Right lobe of liver (tissue), 6 donors: ENCODE data around the gene CST8. TPM values are rescaled to one million over a fixed set of nuclear protein-coding genes. Genes with fewer than 3 reads are reported as not detected.

Source experiments
- ATAC-seq, 4 donors: fragments of 200-7000 bp; cut with Tn5 transposase; one replicate each; pipeline ENCODE4 v1.9.1; 2020; ENCODE audit warnings: mild to moderate bottlenecking in 4 of 4, moderate library complexity in 4 of 4
- DNase-seq, 3 donors: peaks; one replicate each; pipeline ENCODE4 v3.0.0-alpha.2; 2020
- H3K27ac ChIP-seq, 3 donors: fragments of 200-600 bp; one replicate each; pipeline ENCODE4 v1.8.0; 2022
- H3K27me3 ChIP-seq, 2 donors: fragments of 200-600 bp; one replicate each; pipeline ENCODE4 v1.8.0; 2022
- H3K36me3 ChIP-seq, 4 donors: fragments of 200-600 bp; sonication (generic) in 1 of 4; one replicate each; pipeline versions ENCODE4 v1.5.1 to v1.8.0; 2017 to 2022; ENCODE audit warnings: control low read depth in 1 of 4
- H3K4me1 ChIP-seq, 4 donors: fragments of 200-600 bp; sonication (generic) in 1 of 4; one replicate each; pipeline versions ENCODE4 v1.5.1 to v1.8.0; 2017 to 2022; ENCODE audit warnings: control low read depth in 1 of 4
- H3K4me3 ChIP-seq, 3 donors: fragments of 200-600 bp; one replicate each; pipeline ENCODE4 v1.8.0; 2022
- H3K9me3 ChIP-seq, 4 donors: fragments of 200-600 bp; sonication (generic) in 1 of 4; one replicate each; pipeline versions ENCODE4 v1.5.1 to v1.8.0; 2017 to 2022; ENCODE audit warnings: control low read depth in 1 of 4
- POLR2A ChIP-seq: fragments of 450-650 bp; IDR thresholded peaks from one replicate; pipeline ENCODE4 v1.6.1; 2017; ENCODE audit warnings: antibody characterized with exemption, mild to moderate bottlenecking
- WGBS: methylation state at CpG from one replicate; pipeline ENCODE4 v1.1.6; 2018; ENCODE audit warnings: low coverage, low lambda C conversion rate; ENCODE audit not compliant: insufficient coverage; ENCODE audit errors: missing lambda C conversion rate; 5-methylcytosine and 5-hydroxymethylcytosine counted together
- intact Hi-C, 2 donors: fragments of 100-400 bp; cut with DNase I; formaldehyde crosslinking; loops; one replicate each; pipeline versions ENCODE4 v1.11.2 to v1.14.1; 2022
- long read RNA-seq: library from polyadenylated mRNA; unstranded; transcript quantifications from one replicate; pipeline ENCODE4 v2.0.0, GENCODE V29; 2019
- total RNA-seq, 6 experiments: library from RNA; depleted of rRNA in 2 of 6; stranded (reverse); fragments of >200 nt in 2 of 6; fragmentation: NEBNext Ultra II Directional in 3 of 6; extraction: Animal tissue kit (Norgen Biotek cat#: 25700) in 3 of 6; gene quantifications; one replicate each; pipeline versions ENCODE4 v1.1.0 to v1.2.4, GENCODE V29; 2016 to 2023
- TF ChIP-seq, protein P1 (sequence below), 4 donors: fragments of 200-600 bp in 3 of 4; fragments of 450-650 bp in 1 of 4; IDR thresholded peaks; one replicate each; pipeline versions ENCODE4 v1.5.1 to v1.8.0; 2016 to 2022; ENCODE audit warnings: antibody characterized with exemption in 4 of 4, mild to moderate bottlenecking in 2 of 4
- donor health status: DM: no; HTN: yes; CAD: no.
- donor health status: DM: no; HTN: no; CAD: no.
- donor health status: DM: no; HTN: no; CAD: no.
- donor health status: DM: no; HTN: yes; CAD: no.
- donor health status: DM: no; HTN: yes; CAD: no.

Gene CST8, protein sequence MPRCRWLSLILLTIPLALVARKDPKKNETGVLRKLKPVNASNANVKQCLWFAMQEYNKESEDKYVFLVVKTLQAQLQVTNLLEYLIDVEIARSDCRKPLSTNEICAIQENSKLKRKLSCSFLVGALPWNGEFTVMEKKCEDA
- not detected for total RNA-seq
- long read RNA-seq: 0 reads

DNA sequence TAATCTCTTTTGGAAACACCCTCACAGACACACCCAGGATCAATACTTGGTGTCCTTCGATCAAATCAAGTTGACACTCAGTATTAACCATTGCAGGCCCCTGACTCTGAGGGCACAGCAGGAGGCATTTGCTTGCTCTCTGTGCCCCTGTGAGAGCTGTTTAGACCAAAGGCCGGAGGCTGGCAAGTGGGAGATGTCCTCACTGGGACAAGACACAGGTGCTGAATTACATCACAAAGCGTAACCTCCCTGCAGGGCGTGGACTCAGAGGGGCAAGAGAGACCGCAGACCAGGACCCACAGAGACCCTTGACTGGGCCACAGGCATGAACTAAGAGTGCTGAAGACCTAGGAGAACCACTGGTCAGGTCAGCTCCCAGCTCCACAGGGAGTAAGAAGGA, at the start of gene CST8:
TSS of gene CST8 (plus strand) at position 301 of the 400 bp plus-strand sequence. CDS start 551 bp downstream, outside the sequence.
- TF ChIP-seq, protein P1, sequence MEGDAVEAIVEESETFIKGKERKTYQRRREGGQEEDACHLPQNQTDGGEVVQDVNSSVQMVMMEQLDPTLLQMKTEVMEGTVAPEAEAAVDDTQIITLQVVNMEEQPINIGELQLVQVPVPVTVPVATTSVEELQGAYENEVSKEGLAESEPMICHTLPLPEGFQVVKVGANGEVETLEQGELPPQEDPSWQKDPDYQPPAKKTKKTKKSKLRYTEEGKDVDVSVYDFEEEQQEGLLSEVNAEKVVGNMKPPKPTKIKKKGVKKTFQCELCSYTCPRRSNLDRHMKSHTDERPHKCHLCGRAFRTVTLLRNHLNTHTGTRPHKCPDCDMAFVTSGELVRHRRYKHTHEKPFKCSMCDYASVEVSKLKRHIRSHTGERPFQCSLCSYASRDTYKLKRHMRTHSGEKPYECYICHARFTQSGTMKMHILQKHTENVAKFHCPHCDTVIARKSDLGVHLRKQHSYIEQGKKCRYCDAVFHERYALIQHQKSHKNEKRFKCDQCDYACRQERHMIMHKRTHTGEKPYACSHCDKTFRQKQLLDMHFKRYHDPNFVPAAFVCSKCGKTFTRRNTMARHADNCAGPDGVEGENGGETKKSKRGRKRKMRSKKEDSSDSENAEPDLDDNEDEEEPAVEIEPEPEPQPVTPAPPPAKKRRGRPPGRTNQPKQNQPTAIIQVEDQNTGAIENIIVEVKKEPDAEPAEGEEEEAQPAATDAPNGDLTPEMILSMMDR (IDR thresholded peaks at IDR 0.05): no peak
- no peak for TF ChIP-seq POLR2A
- H3K4me1 ChIP-seq: no peaks in the 10 kb centered on the region
- no peak within 1 kb of the TSS for H3K27ac ChIP-seq
- intact Hi-C loops: no loop called here
- 17% methylated on average over 2 of the region's 5 CpGs for WGBS
- H3K4me3 ChIP-seq: no peak within 1 kb of the TSS
- DNase-seq (no peak), ATAC-seq (no peak)
- no peaks in the 10 kb centered on the region for H3K36me3 ChIP-seq
- H3K27me3 ChIP-seq: no peaks in the 10 kb centered on the region
- no peaks in the 10 kb centered on the region for H3K9me3 ChIP-seq

DNA sequence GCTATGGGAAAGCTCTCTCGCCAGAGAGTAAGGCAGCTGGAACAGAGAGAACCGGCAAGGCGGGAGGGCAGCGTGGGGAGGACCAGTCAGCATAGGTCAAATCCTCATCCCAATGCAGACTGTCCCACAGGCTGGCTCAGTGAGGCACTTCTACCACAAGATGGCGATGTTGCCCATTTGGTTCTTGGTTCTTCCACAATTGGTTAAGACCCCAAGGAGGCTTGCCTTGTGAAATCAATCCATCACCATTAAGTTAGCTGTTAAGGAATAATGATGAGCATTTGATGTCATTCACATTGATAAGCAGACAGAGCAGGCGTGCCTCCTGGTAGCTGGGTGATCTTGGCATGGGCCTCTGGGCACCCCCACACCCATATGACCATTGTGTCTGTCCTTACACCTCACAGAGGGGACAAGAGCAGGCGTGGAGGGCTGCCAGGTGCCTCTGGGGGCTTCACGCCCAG, 49.0 kb upstream of the CST8 start:
- no peaks in the 10 kb centered on the region for H3K27me3 ChIP-seq
- DNase-seq (peak in 2 of 3 donors; percentile 40 to 61), ATAC-seq (peak; percentile 81 to 91 (median 88))
- H3K27ac ChIP-seq: no peak overlapping the region
- peaks cover 0 to 1% (median 0%) of the 10 kb centered on the region in 4 donors for H3K4me1 ChIP-seq
- no peaks in the 10 kb centered on the region for H3K9me3 ChIP-seq
- no peak for TF ChIP-seq POLR2A
- TF ChIP-seq, protein P1 (IDR thresholded peaks at IDR 0.05): peak; percentile 58 to 93 (median 92)
- 6% methylated on average over 6 of the region's 8 CpGs for WGBS
- H3K4me3 ChIP-seq: no peak overlapping the region
- intact Hi-C loops: loop anchor here (5.0 to 10.0 kb wide), 2 partner anchors 160 to 163 kb away; partner anchors contain the start of gene CST9 (in 1 of the 2)
- H3K36me3 ChIP-seq: no peaks in the 10 kb centered on the region

DNA sequence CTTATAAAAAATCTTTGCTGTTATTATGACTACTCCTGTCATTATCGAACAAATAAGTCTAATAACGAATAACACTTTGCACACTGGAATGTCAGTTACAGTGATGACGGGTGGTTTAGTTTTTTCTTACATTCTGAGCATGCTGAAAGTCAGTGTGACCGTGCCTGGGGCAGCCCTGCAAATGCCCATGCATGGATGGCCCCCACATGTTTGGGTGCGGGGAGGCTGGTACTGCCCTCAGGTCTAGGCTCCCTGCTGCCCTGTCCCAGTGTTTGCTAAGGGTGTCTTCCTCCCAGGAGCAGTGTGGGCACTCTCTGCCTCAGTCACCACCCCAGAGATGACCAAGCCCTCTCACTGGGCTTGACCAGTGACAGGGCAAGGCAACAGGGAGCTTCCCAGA, 48.5 kb upstream of the CST8 start:
- H3K27ac ChIP-seq: no peak overlapping the region
- no peaks in the 10 kb centered on the region for H3K27me3 ChIP-seq
- H3K4me1 ChIP-seq: no peaks in the 10 kb centered on the region
- WGBS: 62% methylated on average over 3 of the region's 5 CpGs
- no peak for TF ChIP-seq POLR2A
- TF ChIP-seq, protein P1 (IDR thresholded peaks at IDR 0.05): no peak
- intact Hi-C loops: loop anchor here (5.0 to 10.0 kb wide), 2 partner anchors 160 to 162 kb away; partner anchors contain the start of gene CST9 (in 1 of the 2)
- no peaks in the 10 kb centered on the region for H3K9me3 ChIP-seq
- H3K4me3 ChIP-seq: no peak overlapping the region
- DNase-seq (no peak), ATAC-seq (no peak)
- no peaks in the 10 kb centered on the region for H3K36me3 ChIP-seq

DNA sequence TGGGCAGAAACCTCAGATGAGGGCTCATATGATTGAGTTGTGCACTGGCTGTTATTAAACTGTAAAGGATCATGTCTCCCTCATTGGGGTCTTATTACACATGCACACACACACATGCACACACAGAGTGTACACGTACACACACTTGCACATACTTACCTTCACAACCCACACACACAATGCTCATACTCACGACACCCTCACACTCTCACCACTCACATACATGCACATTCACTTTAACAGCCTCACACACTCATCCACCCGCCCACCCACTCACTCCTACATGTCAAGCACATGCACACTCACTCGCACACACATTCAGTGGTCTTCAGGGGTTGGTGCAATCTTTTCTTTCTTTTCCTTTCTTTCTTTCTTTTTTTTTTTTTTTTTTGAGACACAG, 46.1 kb upstream of the CST8 start:
- no peak for DNase-seq
- WGBS: 68% methylated on average over 4 of the region's 4 CpGs

More for the DNA sequence above, 46.1 kb upstream of the CST8 start:
- no peak for TF ChIP-seq POLR2A
- TF ChIP-seq, protein P1 (IDR thresholded peaks at IDR 0.05): no peak
- Histone ChIP-seq H3K9me3 (no peaks in the 10 kb centered on the region), H3K27ac (no peak overlapping the region), H3K4me3 (no peak overlapping the region), H3K27me3 (no peaks in the 10 kb centered on the region), H3K36me3 (no peaks in the 10 kb centered on the region), H3K4me1 (no peaks in the 10 kb centered on the region)
- intact Hi-C loops: loop anchor here (5.0 to 10.0 kb wide), 2 partner anchors 157 to 160 kb away; partner anchors contain the start of gene CST9 (in 1 of the 2)
- ATAC-seq: no peak
